Right hindlimb (tissue), 1 donor: ENCODE results near the gene ABCB9.
A peak's percentile ranks its signal among the peaks of the same experiment; 100 is the strongest.
"Not testable (repeated sequence)": the region's sequence is repeated elsewhere in the genome, so short reads cannot be mapped to it uniquely, and the experiment has no call there.

ENCODE experiments used
- DNase-seq: peaks from one replicate; pipeline ENCODE4 v3.0.0-alpha.2; 2018

Gene ABCB9

DNA sequence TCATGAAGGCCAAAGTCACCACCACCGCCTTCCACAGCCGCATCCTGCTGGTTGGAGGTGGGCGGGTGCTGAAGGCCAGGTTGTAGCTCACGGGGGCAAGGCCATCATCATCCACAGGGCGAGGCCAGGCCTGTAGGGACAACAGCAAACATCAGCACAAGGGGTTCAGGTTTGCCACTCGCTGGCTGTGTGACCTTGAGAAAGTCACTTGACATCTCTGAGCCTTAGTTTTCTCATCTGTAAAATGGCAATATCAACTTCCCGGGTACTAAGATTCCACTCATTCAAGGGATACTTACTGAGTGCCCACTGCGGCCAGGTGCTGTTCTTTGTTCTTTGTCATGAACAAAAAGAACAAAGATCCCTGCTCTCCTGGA, 6.1 kb downstream of the ABCB9 start:
- DNase-seq = no peak

GRCh38 chr12:122959566-122960192, 6.6 kb downstream of the ABCB9 start:
- no peak for DNase-seq

- no peak for DNase-seq
These were observed 7.9 kb downstream of the ABCB9 start for GRCh38 chr12:122958198-122958888.

DNA sequence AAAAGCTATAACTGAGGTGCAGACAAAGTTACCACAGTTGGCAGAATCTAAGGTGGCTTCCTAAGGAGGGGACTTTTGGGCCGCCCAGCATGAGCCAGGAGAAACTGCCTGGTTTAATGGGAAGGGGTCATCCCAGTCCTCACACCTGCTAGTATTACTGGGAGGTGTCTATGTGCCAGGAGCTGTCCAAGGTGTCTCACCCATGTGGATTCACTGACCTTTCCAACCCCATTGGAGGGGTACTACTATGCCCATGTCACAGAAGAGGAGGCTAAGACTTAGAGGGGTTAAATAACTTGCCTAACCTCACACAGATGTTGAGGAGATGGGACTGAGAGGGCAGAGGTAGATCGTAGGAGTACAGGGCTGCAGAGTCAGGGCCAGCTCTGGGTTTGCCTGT, 10.2 kb downstream of the ABCB9 start:
- DNase-seq = no peak

DNA sequence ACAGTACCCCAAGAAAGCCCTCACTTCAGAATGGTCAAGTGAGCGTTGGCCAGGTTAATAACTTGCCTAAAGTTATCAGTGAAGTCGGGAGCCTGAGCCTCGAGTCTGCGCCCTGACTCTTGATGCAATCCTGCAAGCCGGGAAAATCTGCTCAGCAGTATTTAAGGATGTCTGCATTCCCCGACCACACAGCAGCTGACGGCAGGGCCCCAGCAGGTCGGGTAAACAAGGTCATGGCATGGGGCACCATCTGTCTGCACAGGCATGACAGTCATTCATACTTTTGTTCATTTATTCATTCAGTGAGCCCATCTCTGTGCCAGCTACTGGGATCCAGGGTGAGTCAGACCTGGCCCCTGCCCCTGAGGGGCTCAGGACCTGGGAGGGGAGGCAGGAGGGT, 11.1 kb downstream of the ABCB9 start:
- DNase-seq = no peak

- DNase-seq = peak; percentile 76
These were observed 14.0 kb downstream of the ABCB9 start for GRCh38 chr12:122951979-122952892.

DNA sequence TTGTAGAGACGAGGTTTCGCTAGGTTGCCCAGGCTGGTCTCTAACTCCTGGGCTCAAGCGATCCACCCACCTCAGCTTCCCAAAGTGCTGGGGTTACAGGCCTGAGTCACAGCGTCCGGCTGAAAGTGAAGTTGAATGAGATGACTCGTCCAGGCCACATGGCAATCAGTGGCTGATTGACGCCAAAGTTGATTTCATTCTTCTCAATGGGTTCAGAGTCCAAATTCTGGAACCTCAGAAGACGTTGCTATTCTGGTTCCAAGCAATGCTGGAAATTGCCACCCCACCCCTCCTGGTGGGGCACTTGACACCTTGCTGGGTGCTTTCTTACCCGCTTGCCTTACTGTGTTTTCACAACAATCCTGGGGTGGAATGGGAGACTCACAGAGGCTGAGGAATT, 14.9 kb downstream of the ABCB9 start:
- DNase-seq = no peak

GRCh38 chr12:122949816-122950675, 16.2 kb downstream of the ABCB9 start:
- DNase-seq = no peak

DNA sequence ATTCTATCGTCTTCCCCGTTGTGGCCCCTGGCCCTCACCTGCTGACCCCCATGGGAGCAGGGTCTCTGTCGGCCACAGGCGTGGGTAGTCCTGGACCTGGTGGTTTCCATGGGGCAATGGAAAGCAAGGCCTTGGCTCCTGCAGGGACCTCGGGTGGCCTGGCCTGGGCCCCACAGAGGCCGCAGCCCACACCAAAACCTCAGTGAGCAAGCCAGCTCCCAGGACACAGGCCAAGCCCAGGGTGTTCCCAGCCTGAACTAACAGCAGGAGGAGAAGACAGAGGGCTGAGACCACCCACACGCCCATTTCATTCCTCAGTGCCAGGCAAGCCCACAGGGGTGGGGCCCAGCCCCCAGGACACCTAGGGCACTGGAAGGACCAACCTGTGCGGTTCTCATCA, 16.9 kb downstream of the ABCB9 start:
- DNase-seq = no peak

DNA sequence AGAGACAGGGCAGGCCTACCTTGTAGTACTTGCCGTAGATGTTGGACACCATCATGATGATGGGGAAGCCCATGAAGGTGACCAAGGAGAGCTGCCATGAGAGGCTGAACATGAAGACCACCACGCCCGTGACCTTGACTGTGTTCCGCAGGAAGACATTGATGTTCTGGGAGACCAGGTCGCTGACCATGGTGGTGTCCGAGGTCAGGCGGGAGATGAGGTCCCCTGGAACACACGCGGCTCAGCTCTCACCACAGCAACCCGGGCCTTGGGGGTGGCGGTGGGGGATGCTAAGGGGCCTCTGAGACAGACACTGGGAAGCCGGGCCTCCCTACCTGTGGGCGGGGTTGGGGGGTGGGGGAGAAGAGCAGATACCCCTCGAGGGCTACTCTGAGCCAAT, 17.7 kb downstream of the ABCB9 start:
- DNase-seq = no peak

DNA sequence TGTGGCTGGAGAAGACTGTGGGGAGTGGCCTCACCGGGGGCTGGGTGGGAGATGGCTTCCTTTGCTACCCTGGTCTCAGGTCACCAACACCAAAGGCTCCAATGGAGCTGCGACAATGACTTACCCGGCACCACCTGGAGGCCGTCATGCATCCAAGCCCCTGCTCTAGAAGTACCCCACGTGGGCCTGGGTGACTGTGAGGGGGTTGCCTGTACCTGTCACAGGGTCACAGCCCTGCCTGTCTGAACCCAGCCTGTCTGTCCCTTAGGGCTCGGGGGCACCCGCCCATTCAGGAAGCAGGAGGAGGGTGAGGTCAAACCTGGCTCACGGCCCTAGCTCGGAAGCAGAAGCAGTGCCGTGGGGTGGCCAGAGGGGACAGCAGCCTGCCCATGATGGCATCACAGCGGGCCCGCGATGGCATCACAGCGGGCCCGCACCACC, 18.9 kb downstream of the ABCB9 start:
- no peak for DNase-seq

DNA sequence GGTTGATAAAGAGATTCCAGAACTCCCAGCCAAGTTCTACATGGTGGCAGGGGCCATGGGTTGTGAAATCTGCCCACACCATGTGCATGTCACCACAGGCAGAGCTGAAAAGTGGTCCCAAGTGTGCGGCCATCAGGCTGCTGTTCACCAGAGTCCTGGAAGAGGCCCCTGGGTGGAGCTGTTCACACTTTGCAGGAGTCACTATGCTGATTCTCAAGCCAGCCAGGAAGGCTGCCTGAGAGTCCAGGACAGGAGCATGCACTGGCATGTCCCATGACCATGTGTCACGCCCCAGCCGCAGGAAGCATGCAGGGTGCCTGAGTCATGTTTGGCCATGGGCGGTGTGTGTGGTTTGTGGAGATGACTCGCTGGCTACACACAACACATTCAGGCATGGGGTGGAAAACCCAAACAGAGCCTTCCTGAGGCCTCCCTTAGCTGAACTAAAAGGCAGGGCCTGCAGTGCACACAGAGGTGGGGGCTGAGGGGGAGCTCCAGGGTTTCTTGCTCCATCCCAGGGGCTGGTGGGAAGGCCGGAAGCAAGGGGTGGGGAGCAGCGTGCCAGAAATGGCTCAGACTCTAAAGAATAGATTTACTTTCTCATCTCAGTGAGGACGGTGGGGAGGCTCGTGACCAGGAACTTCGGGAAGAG, 19.4 kb downstream of the ABCB9 start:
- peak; percentile 74 for DNase-seq

DNA sequence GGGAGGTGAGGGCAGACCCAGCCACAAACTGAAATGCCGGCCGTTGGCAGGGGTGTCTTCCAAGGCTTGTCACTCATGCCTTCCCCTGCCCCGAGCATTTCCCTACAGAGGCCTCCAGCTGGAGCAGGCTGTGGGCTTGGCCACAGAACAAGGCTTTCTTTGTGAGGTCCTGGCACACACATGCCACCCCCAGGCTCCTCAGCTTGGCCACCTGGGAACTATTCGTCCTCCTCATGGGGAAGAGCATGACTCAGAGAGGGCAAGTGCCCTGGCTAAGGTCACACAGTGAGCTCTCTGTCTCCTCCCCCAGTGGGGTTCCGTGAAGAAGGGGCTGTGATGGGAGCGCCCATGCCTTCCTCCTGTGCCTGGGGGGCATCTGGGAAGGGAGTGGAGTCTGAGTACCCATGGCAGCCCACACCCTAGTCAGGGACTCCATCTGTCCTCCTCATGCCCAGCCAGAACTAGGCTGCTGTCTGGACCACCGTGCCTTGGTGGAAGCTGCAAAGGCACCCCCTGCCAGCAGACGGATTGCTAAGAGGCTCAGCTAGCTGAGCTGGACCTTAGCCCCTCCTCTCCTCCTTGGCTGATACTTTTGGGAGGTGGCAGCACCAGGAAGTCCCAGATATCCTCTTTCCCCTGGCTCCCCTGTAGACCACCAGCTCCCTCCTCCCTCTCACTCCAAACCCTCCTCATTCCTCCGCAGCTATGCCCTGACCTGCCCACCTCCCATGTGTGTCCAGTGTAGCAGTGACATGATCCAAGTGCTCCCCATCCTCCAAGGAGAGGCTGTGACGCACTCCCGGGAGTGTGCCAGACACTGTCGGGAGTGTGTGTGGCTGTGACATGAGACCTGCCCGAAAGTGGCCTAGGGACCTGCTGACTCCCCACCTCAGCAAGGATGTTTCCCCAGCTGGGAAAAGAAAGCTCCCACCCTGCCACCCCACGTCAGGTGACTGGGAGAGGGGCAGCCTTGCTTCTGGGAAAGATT, 21.4 kb downstream of the ABCB9 start:
- peak; percentile 67 for DNase-seq

DNA sequence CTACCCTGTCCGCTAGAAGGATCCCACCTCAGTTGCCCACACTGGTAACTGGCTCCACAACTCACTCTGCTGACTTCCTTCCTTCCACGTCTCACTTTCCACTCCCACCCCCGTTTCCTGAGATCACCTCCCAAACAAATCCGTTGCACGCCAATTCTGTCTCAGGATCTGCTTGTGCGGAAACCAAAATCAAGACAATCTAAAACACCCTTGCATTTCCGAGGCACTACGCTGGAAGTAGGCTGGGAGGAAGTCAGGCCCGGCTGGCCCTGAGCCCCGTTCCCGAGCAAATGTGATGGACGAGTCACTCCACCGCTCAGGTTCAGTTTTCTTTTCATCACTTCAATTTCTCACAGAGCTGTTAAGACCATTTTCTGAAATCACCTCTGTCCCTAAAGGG, 23.1 kb downstream of the ABCB9 start:
- DNase-seq = no peak

DNA sequence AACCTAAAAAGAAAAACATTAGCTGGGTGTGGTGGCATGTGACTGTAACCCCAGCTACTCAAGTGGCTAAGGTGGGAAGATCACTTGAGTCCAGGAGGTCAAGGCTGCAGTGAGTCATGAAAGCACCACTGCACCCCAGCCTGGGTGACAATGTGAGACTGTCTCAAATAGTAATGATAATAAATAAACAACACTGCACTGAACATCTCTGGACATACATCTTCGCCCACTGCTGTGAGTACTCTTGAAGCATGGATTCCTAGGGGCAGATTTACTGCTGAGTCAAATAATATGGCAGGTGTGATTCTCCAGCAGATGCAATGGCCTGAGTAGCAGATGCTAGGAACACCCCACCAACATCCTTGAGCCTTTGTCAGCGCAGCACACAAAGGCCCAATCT, 23.6 kb downstream of the ABCB9 start:
- no peak for DNase-seq

DNA sequence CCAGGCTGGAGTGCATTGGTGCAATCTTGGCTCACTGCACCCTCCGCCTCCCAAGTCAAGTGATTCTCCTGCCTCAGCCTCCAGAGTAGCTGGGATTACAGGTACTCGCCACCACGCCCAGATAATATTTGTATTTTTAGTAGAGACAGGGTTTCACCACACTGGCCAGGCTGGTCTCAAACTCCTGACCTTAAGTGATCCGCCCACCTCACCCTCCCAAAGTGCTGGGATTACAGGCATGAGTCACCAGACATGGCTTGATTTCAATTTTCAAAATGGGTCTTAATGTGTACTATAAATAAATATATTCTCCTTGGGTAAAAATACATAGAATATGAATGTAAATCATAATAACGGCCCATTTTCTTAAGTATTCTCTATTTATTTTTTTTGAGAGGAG, 24.9 kb downstream of the ABCB9 start:
- not testable (repeated sequence) for DNase-seq

GRCh38 chr12:122939125-122939524, 27.1 kb downstream of the ABCB9 start:
- DNase-seq = no peak

GRCh38 chr12:122937622-122938091, 28.6 kb downstream of the ABCB9 start:
- no peak for DNase-seq

DNA sequence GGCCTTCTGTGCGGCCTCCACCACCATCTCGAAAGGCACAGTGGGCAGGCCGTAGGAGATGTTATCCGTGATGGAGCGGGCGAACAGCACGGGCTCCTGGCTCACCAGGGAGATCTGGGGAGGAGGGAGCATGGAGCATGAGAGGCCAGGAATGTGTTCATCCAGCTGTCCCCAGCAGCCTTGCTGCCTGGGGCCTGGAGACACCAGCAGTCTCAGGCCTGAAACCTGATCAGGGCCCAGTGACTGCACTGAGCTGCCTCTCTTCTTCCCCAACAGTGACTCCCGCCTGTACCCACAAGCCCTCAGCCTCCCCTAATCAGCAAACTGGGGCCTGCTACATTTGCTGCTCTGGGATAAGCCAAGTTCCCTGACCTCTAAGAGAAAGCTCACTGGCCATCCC, 30.9 kb downstream of the ABCB9 start:
- DNase-seq = no peak

DNA sequence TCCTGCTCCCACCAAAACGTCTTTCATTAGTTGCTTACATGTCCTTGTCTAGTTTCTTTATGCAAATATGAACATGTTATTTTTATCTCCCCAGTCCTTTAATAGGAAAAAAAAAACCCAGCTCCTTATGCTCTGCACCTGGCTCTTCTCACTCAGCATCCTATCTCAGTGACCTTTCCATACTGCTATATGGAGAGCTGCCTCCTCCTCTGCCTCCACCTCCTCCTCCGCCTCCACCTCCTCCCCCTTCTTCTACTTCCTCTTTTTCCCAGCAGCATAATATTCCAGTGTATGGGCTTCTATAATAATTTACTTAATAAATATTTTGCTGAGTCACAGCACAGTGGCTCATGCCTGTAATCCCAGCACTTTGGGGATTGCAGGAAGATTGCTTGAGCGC, 31.5 kb downstream of the ABCB9 start:
- no peak for DNase-seq

- no peak for DNase-seq
These were observed 34.1 kb downstream of the ABCB9 start for GRCh38 chr12:122932207-122932606.
